ENCODE measurements around the gene EPS8. TPM values are rescaled to one million over a fixed set of nuclear protein-coding genes. Genes with fewer than 3 reads are reported as not detected.

Gene EPS8
- total and polyA plus RNA-seq, 7 donors, result 47.7 to 132 (median 108) TPM

DNA sequence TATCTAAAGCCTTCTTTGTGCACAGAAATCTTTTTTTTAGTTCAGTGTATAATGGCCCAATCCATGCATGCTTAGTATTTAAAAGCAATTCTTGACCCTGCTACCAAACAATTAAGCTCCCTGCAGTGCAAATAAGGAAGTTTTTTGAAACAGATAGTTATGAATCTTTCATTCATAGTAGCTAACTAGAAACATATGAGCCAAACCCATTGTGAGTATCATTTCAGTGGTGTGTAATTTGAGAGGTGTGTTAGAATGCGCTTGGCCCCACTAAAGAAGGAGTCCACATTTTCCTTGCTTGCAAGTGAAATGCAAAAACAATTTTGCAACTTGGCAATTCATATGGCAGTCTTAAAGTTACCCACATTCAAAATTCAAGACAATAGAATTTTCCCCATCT, 14.4 kb downstream of the EPS8 start:
- H3K36me3 ChIP-seq, result no peaks in the 10 kb centered on the region
- intact Hi-C loops (cut with DNase I), result no loop called here
- WGBS, 2 donors, result 58 to 91% methylated on average over 1 of the region's 1 CpG
- DNase-seq, result no peak
- no peak overlapping the region for H3K27ac ChIP-seq
- no peak overlapping the region for H3K4me3 ChIP-seq
- H3K27me3 ChIP-seq, result no peaks in the 10 kb centered on the region
- H3K4me1 ChIP-seq, result peaks cover 0 to 25% (median 23%) of the 10 kb centered on the region in 4 donors
- TF ChIP-seq EP300 (IDR thresholded peaks at IDR 0.05) (no peak), POLR2AphosphoS5 (IDR thresholded peaks at IDR 0.05) (no peak), POLR2A (IDR thresholded peaks at IDR 0.05) (no peak)
- TF ChIP-seq, protein P1, sequence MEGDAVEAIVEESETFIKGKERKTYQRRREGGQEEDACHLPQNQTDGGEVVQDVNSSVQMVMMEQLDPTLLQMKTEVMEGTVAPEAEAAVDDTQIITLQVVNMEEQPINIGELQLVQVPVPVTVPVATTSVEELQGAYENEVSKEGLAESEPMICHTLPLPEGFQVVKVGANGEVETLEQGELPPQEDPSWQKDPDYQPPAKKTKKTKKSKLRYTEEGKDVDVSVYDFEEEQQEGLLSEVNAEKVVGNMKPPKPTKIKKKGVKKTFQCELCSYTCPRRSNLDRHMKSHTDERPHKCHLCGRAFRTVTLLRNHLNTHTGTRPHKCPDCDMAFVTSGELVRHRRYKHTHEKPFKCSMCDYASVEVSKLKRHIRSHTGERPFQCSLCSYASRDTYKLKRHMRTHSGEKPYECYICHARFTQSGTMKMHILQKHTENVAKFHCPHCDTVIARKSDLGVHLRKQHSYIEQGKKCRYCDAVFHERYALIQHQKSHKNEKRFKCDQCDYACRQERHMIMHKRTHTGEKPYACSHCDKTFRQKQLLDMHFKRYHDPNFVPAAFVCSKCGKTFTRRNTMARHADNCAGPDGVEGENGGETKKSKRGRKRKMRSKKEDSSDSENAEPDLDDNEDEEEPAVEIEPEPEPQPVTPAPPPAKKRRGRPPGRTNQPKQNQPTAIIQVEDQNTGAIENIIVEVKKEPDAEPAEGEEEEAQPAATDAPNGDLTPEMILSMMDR (IDR thresholded peaks at IDR 0.05), result no peak
- no peaks in the 10 kb centered on the region for H3K9me3 ChIP-seq

DNA sequence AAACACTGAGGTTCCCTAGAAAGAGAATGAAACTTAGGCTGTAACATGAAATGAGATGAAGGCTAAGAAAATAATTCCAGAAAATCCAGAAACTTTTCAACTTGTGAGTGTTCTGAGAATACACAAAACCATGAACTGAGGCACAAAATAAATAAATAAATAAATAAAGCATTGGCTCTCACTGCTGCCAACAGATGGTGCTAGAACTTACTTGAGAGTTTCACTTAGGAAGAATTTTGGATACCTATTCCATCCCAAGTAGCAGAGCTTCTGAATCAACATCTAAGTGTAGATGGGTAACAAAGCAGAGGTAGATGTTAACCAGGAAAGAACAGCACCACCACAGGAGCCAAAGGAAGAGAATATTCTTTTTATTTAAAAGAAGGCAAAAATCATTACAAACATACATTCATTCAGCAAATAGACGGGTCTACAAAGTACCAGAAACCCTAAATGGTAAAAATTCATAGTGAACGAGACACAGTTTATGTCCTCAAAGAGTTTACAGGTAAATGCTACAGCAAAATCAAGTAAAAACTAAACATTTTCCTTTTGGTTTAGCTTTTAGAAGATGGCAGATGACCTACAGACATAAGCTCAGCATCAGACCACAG, 16.7 kb downstream of the EPS8 start:
- TF ChIP-seq POLR2A (IDR thresholded peaks at IDR 0.05), result no peak
- TF ChIP-seq, protein P1 (IDR thresholded peaks at IDR 0.05), result no peak
- TF ChIP-seq EP300 (IDR thresholded peaks at IDR 0.05), result no peak
- no peak for TF ChIP-seq POLR2AphosphoS5 (IDR thresholded peaks at IDR 0.05)
- WGBS, 2 donors, result 91 to 92% methylated on average over 2 of the region's 2 CpGs
- no peak for DNase-seq
- Histone ChIP-seq H3K4me3 (no peak overlapping the region), H3K27ac (no peak overlapping the region), H3K36me3 (no peaks in the 10 kb centered on the region), H3K27me3 (no peaks in the 10 kb centered on the region), H3K4me1 (peaks cover 0 to 19% (median 14%) of the 10 kb centered on the region in 4 donors), H3K9me3 (no peaks in the 10 kb centered on the region)
- intact Hi-C loops (cut with DNase I), result no loop called here

DNA sequence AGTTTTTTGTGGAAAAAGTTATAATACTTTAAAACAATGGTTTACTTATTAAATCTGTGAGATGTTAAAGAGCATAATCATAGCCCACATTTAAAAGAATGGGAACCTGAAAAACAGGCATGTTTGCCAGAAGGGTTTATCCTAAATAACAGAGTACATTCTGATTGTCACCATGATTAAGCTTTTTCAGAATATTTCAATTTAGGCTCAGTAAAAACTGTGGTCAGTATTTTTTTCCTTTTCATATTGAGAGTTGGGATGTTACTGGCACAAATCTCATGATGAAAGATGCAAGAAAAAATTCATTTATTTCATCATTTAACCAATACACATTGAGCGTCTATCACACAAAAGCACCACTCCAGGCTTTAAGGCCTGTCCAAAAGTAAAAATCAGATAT, 18.6 kb downstream of the EPS8 start:
- DNase-seq, result no peak
- H3K9me3 ChIP-seq, result no peaks in the 10 kb centered on the region
- 89 to 93% methylated on average over 1 of the region's 1 CpG for WGBS, 2 donors
- TF ChIP-seq POLR2A (IDR thresholded peaks at IDR 0.05), result no peak
- no peak for TF ChIP-seq EP300 (IDR thresholded peaks at IDR 0.05)
- TF ChIP-seq, protein P1 (IDR thresholded peaks at IDR 0.05), result no peak
- TF ChIP-seq POLR2AphosphoS5 (IDR thresholded peaks at IDR 0.05), result no peak
- H3K27me3 ChIP-seq, result no peaks in the 10 kb centered on the region
- intact Hi-C loops (cut with DNase I), result no loop called here
- peak overlapping the region in 1 of 4 donors; percentile 9 for H3K27ac ChIP-seq
- H3K36me3 ChIP-seq, result no peaks in the 10 kb centered on the region
- H3K4me3 ChIP-seq, result no peak overlapping the region
- peaks cover 0 to 14% (median 13%) of the 10 kb centered on the region in 4 donors for H3K4me1 ChIP-seq

DNA sequence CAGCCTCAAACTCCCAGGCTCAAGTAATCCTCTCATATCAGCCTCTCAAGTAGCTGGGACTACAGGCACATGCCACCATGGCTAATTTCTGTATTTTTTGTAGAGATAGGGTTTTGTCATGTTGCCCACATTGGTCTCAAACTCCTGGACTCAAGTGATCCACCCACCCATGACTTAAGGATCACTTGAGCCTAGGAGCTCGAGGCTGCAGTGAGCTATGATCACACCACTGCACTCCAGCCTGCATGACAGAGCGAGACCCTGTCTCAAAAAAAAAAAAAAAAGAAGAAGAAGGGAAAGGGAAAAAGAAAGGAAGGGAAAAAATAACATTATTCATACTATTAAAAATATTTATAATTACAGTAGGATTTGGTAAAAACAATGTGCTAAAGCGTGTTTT, 19.2 kb downstream of the EPS8 start:
- H3K4me1 ChIP-seq, result peaks cover 0 to 18% (median 13%) of the 10 kb centered on the region in 4 donors
- intact Hi-C loops (cut with DNase I), result no loop called here
- no peak for DNase-seq
- no peak overlapping the region for H3K4me3 ChIP-seq
- H3K9me3 ChIP-seq, result no peaks in the 10 kb centered on the region
- no peak for TF ChIP-seq EP300 (IDR thresholded peaks at IDR 0.05)
- no peak for TF ChIP-seq POLR2AphosphoS5 (IDR thresholded peaks at IDR 0.05)
- TF ChIP-seq, protein P1 (IDR thresholded peaks at IDR 0.05), result no peak
- H3K27ac ChIP-seq, result peak overlapping the region in 1 of 4 donors; percentile 16
- WGBS, 2 donors, result 82 to 89% methylated on average over 3 of the region's 3 CpGs
- H3K36me3 ChIP-seq, result no peaks in the 10 kb centered on the region
- no peaks in the 10 kb centered on the region for H3K27me3 ChIP-seq

DNA sequence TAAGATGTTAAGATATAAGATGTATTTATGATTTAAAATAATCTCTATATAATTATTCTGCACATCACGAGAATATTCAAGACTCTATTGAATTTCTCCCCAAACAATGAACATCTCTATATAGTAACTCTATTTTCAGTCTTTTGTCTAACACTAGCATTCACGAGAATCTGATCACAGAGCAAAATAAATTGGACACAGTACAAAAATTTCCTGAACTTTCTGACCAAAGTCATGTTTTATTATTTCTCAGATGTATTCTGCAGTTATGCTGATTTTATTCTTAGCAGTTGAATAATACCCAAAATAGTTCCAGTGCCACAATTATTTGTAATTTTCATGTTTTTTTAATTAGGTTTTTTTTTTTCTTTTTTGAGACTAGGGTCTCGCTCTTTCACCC, 19.6 kb downstream of the EPS8 start:
- Histone ChIP-seq H3K9me3 (no peaks in the 10 kb centered on the region), H3K27ac (peak overlapping the region in 1 of 4 donors; percentile 16), H3K36me3 (no peaks in the 10 kb centered on the region), H3K4me1 (peaks cover 0 to 22% (median 13%) of the 10 kb centered on the region in 4 donors), H3K4me3 (no peak overlapping the region), H3K27me3 (no peaks in the 10 kb centered on the region)
- intact Hi-C loops (cut with DNase I), result no loop called here
- WGBS, 2 donors, result 82% methylated on average over 3 of the region's 3 CpGs
- no peak for TF ChIP-seq POLR2AphosphoS5 (IDR thresholded peaks at IDR 0.05)
- TF ChIP-seq, protein P1 (IDR thresholded peaks at IDR 0.05), result no peak
- DNase-seq, result no peak

Data from sigmoid colon (tissue), 7 donors.